CD4-positive, alpha-beta T cell treated with Interferon alpha-2 for 1 hour (primary cell): ENCODE measurements around the gene CYSTM1.

Experiments
- DNase-seq, 2 donors: peaks; one replicate each; pipeline ENCODE4 v3.0.0-alpha.2; 2020 to 2022

Gene CYSTM1

DNA sequence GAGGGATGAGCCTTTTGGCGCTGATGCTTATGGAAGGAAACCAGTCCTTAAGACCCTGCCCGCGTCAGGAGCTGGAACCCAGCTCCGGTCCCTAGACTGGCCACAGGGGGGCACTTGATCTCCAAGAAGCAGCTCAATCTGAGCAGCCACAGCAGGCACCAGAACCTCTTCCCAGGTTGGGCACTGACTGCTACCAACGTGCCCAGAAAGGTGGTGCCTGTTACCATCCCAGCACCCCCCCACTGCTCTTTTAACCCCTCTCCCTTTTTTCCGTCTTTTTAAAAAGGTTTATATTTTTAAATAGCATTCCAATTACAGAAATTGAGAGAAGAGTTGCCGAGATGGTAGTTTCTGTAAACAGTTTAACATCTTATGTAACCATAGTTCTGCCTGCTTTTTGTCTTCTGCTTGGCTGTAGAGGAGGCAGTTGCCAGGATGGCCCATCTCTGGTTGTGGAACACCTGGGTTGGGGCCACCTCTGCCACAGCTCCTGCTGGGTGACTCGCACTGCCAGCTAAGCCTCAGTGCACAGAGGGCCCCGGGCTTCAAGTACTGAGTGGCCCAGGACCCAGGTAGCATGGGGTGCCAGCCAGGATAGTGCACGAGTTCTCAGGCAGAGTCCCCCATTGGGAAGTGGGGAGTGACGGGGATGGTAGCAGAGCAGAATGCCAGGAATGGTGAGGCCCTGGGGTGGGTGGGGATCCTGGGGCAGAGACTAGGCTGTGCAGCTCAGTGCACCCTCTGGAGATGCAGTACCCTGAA, 65.1 kb downstream of the CYSTM1 start:
- peak; percentile 54 to 60 for DNase-seq

DNA sequence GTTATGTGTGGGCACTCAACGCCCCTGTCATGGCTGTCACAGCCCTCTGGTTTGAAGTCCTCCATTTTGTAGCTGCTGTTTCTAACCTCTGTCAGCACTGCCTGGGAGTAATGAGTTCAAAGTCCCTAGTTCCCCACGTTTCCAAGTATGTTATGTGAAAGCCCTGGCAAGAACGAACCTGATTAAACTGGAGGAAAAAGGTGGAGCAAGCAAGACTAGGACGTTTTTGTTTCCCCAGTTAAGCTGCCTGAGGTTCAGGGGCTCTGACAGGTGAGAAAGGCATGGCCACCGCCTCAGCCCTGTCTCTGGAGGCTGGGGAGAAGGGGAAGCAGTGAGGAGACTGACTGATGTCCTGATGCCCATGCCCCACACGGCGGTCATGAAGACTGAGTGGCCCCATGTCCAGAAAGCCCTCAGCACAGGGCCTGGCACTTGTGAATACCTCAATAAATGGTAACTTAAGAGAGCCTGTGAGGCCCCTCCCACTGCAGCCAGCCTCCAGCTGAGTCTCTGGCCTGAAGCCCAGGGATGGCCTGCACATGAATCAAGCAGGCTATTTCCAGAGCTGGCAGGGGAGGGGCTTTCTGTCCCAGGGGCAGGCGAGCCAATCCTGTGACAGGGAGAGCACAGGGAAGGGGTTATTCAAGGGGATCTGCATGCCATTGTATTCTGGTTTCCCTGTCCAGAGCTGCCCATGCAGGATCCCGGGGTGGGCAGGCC, 66.2 kb downstream of the CYSTM1 start:
- no peak for DNase-seq

DNA sequence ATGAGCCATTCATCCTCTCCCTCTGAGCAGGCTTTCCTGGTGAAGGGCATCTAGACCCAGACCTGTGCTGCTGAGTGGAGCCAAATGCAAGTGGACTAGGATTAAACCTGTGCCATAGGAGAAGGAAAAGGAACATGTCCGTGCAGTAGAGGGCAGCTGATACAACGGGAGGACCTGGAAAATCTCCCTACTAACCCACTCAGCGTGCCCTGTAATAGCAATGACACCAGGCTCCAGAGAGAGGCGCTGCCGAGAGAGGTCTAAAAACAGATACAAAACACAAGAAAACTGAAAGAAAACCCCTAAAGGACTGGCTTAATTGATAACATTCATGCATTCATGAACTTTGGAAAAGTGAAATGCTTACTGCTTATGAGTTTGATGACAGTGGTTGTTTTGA, 67.1 kb downstream of the CYSTM1 start:
- no peak for DNase-seq

DNA sequence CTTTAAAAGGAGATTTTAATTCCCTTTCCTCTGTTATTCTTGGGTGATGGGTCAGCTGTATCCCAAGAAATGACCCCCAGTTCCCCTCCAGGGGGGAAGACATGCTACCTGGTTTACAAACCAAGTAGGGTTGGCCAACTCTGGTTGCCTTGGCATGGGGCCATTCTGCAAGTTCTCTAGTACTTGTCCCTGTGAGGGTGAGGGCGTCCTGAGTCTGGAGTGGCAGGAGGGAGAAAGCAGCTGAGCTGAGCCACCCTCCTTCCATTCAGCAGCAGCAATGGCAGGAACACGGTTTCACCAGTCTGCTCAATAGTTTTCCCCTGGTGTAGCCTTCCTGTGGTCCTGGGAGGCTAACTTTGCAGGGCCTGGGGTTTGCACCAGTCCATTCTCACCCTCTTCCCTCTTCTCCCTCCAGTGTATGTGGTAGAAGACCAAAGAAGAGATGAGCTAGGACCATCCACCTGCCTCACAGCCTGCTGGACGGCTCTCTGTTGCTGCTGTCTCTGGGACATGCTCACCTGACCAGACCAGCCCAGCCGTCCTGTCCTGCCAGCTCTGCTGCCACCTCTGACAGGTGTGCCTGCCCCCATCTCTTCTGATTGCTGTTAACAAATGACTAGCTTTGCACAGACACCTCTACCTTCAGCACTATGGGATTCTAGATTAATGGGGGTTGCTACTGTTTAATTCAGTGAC, 68.0 kb downstream of the CYSTM1 start:
- DNase-seq = no peak

DNA sequence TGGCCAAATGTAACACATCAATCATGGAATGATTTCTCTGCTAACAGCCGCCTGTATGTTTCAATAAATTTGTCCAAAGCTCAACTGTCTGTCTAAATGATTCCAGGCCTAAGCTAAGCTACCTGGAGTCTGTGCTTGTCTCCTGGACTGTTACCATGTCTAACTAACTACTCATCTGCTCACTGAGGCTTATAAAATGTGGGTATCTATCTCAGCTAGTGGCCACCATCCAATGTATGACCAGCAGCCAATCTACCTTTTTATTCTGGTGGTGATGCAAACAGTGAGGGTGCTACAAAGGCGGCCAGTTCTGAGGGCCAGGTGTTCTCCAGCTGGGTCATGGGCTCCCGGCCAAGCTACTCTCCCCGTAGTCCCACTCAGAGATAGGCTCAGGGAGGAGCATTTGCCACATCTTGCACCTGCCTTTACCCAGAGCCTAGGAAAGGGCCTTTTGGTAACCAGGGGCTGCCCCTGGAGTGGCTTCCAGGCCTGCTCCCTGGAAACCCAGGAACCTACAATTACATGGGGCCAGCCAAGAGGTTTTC, 68.8 kb downstream of the CYSTM1 start:
- no peak for DNase-seq

DNA sequence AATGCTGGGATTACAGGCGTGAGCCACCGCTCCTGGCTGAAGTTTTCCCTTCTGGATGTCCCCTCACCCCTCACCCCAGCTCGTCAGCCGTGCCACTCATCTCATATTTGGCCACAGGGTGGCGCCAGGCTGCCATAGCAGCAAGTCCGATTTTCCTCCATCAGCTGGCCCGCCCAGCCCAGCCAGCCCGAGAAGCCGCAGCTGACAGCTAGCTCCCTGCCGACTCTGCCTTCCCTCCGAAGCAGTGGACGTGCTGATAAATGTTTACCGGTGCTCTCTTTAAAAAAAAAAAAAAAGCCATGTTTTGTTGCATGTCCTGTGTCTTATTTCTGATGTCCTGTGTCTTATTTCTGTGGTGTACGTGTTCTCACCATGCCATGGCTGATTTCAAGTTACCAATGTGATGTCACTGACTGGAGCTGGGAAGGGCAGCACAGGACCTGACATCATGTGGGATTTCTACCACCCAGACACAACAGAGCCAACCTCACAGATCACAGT, 69.6 kb downstream of the CYSTM1 start:
- DNase-seq = peak; percentile 79 to 82

DNA sequence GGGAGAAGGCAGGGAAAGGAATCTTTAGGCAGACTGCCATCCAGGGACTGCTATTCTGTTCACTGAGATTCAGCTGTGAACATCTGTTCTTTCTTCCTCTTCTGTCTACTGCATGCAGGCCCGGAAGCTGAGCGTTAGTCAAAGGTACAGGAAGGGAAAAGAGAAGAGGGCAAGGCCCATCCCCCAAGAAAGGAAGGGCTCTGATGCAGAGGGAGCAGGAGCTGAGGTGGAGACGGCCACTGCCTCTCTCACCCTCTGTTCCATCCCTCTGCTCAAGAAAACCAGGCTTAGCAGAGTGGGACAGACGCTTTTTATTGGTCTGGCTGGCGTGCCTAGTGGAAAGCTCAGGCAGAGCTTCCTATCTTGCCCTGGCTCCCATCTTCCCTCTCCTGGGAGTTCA, 70.4 kb downstream of the CYSTM1 start:
- DNase-seq = peak in 1 of 2 donors; percentile 47

DNA sequence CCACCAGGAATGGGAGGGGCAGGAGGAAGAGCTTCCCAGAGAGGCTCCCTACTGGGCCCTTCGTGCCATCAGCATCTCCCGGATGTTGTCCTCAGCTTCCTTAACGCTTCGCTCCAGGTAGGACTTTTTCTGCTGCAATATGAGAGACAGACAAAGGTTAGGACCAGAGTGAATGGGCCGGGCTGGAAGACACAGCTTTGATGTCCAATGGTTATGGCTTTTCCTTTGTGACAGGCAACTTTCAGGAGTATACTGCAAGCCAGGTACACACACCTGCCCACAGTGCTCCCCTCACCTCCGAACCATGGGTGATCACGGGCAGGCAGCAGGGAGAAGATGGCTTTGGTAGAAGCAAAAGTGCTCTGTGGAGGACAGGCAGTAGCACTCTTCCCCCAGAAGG, 70.9 kb downstream of the CYSTM1 start:
- DNase-seq = no peak

DNA sequence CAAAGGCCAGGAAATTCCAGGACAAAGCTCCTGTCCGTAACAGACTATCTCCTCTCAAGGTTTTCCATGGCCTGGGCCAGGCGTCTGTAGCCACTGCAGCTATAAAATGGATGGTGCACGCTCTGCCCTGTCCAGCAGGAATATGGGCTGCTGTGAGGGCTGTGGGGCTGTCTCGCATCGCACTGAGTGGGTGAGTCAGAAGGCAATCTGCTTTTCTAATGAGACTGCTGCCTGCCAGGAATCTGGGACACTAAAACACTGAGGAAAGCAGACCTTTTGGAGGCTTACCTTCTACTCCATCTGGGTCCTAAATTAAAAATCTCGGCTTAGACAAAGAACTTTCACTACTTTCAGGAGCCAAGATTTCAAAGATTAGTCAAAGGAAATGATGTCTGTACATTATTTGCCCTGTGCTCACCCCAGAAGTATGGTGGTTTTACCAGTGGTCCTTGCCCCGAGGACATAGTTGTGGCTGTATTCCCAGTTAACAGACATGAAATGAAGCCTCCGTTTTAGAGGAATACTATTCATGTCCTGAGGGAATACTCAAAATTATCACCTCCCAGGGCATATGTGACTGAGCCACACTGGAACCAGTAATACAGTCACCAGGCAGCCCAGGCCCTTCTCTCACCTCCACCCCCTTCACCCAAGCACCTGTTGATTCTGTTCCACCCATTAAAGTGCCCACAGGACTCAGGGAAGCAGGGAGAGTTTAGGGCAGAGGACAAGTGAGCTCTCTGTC, 71.6 kb downstream of the CYSTM1 start:
- DNase-seq = no peak

DNA sequence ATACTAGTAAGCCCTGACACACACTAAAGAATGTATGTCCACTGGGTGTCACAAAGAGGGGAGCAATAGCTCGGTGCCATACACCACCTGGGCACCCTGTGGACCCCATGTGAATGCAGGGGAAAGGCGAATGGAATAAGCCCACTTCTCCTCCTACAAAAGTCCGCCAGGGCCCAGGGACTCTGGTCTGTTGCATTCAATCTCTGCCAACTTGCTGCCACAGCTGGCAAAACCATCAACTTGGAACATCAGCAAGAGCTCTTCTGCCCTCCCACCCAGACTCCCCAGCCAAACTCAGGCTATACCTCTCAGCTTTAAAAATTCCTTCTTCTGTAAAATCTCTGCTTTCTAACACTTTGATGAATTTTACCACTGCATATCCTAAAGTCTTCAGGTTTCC, 73.4 kb downstream of the CYSTM1 start:
- DNase-seq = no peak

DNA sequence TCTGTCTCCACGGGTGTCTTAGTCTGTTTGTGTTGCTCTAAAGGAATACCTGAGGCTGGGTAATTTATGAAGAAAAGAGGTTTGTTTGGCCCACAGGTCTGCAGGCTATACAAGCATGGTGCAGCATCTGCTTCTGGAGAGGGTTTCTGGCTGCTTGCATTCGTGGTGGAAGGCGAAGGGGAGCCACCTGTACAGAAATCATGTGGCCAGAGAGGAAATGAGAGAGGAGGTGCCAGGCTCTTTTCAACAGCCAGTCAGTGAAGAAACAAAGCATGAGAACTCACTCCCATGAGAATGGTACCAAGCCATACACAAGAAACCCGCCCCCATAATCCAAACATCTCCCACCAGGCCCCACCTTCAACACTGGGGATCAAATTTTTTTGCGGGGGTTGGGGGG, 74.5 kb downstream of the CYSTM1 start:
- peak in 1 of 2 donors; percentile 50 for DNase-seq

DNA sequence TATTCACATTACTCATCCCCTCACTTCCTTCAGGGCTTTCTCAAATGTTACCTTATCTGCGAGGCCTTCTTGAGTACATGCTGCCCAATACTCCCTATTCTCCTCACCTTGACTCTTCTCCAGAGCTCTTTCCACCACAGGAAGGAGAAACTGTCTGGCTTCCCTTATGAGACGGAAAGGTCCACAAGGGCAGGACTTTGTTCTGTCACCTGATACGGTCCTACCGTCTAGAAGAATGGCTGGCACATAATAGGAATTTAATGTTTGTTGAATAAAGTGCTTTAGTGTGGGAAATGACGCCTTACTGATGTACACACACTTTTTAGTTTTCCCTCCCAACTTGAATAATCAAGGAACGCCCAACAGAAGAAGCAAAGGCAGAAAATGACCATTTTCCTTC, 75.4 kb downstream of the CYSTM1 start:
- DNase-seq = no peak

DNA sequence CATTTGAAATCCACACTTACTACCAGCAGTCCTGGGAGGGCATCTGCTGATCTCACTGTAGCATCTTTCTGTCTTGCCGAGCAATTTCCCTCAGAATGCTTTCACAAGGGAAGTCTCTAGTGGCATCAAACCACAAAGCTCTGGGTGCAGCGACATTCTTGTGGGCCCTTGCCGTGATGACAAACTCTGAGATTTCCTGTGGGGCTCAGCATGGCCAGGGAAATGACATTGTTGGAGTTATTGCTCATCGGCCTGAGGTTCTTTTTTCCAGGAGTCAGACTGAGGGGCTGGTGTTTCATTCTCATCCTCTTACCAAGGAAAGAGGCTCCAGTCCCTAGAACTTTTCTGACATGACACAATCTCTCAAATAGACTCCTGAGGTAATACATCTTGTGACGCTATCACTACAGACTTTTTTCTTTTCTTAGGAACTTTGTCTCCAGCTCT, 76.6 kb downstream of the CYSTM1 start:
- DNase-seq = peak; percentile 70 to 78

DNA sequence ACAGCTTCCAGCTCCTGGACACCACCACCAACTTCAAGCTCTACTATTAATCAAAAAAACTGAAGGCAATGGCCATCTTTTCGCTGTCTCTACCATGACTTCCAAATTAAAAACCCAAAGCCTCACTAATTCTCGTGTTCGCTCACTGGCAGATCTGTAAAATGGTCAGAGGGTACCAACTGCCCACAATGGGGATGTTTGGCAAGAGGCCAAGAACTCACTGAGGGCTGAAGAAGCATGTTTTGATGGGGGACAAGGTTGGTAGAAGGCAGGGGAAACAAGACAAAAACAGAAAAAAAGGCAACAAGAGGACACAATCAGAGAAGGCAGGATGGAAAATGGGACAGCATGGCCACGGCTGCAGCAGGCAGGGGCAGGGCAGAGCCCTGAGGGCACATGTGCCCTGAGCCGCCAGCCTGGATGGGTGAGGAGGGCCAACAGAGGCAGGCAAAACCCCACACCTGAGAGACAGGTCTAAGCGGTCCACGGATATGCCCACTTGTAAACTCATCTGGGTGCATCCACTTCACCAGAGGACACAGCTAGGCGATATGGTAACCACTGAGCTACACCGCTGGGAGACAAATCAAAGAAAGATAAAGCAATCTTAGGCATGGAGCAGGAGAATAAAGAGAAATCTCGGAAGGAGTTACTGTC, 77.6 kb downstream of the CYSTM1 start:
- DNase-seq = no peak

DNA sequence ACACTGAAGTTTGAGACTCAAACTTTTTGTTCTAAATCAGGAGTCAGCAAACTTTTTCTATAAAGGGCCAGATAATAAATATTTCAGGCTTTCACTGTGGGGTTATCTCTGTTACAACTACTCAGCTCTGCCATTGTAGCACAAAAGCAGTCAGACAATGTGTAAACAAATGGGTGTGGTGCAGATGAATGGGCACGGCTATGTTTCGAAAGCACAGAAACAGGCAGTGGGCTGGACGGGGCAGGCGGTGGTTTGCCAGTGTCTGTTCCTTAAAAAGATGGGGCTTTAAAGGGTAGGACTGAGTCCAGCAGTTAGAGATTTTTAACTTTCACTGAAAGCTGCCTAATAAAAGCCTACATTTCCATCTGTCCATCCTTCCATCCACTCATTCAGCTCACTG, 79.0 kb downstream of the CYSTM1 start:
- DNase-seq = peak; percentile 26 to 57

DNA sequence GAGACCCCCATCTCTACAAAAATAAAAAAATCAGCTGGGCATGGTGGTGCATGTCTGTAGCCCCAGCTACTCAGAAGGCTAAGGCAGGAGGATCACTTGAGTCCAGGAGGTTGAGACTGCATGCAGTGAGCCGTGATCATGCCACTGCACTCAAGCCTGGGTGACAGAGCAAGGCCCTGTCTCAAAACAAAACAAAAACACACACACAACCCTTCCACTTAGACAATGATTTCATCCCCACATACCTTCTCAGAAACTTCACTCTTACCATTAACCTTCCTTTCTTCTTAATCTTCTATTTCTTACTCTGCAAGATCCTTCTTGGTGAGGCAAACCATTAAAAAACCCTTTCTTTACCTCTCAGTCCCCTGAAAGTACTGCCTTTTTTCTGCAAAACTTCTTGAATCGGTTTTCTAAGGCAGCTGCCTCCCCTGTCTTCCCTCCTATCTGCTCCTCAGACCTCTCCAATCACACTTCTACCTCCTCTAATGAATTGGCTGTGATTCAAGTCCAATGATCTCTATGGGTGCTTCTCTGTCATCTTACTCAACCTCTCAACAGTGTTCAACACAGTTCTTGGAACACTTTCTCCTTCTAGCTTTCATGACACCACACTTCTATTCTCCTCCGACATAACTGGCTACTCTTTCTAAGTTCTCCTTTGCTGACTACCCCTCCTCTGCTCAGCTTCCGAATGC, 80.6 kb downstream of the CYSTM1 start:
- DNase-seq = no peak

DNA sequence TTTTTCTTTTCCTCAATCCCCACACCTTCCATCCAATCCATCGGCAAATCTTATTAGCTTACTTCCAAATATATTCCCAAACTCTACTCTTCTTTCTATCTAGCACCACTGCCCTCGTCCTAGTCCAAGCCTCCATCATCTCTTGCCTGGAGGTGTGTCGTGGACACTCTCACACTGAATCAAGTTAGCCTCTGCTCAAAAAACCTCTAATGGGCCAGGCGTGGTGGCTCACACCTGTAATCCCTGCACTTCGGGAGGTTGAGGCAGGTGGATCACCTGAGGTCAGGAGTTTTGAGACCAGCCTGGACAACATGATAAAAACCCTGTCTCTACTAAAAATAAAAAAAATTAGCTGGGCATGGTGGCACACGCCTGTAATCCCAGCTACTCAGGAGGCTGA, 81.7 kb downstream of the CYSTM1 start:
- no peak for DNase-seq

DNA sequence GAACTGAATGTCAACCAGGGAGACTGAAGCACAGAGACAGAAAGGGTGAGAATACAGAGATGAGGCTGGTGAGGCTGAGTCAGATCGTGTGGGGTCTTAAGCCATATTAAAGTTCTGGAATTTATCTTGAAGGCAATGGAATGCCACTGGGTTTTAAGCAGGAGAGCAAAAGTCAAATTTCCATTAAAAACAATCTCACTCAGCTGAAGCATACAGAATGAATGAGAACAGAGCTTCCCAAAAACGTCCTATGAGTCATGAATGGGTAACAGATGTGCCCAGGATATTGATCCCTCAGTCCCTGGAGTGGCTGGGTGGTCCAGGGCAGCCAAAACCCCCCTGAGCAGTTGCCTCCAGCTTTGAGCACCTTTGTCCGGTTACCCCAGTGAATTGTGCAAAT, 83.0 kb downstream of the CYSTM1 start:
- no peak for DNase-seq

DNA sequence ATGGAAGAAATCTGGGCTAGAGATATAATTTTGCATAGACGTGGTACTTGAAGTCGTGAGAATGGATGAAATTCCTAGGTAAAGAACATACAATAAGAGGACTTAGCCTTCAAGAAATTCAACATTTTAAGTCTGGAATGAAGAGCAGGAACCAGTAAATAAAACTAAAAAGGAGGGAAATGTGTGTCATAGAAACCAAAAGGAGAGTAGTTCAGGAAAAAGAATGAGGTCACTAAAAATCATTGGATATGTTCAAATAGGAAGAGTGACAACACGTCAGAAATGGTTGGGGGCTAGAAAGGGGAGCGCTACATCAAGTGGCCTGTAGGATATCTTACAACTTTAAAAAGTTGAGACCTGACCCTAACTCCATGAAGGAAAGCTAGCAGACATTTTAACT, 83.9 kb downstream of the CYSTM1 start:
- no peak for DNase-seq

DNA sequence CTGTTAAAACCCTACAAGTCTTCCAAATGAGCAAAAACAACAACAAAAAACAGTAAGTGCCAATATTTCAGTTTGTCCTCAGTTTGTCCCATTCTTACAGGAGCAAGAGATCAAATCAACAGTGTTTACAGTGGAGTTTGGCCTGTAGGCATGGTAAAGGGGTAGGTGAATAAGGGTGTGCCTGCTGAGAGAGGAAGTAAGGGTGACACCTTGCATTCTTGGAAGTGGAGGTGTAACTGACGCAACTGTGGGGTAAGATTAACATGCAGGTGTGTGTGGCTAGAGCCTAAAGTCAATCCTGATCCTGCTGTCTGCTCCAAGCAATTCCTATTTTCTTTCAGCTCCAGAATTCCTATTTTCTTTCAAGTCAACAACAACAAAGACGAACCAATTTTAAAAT, 84.5 kb downstream of the CYSTM1 start:
- peak; percentile 15 to 74 for DNase-seq

DNA sequence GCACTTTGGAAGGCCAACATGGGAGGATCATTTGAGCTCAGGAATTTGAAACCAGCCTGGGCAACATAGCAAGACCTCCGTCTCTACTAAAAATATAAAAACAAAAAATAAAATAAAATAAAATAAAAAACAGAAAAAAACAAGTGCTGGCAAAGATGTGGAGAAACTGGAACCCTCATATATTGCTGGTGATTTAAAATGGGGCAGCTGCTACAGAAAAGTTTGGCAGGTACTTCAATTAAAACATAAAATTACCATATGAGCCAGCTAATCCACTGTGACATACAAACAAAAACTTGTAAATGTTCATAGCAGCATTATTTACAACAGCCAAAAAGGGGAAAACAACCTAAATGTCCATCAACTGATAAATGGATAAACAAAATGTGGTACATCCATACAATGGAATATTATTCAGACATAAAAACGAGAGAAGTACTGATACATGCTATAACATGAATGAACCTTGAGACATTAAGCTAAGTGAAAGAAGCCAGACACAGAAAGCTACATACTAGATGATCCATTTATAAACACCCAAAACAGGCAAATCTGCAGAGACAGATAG, 85.2 kb downstream of the CYSTM1 start:
- DNase-seq = no peak
